ENCODE data around the gene ZCCHC2. TPM values are rescaled to one million over a fixed set of nuclear protein-coding genes. Genes with fewer than 3 reads are reported as not detected.

Gene ZCCHC2
- total RNA-seq, 2 donors from 2014 or later, result 14.4 to 16.9 TPM

DNA sequence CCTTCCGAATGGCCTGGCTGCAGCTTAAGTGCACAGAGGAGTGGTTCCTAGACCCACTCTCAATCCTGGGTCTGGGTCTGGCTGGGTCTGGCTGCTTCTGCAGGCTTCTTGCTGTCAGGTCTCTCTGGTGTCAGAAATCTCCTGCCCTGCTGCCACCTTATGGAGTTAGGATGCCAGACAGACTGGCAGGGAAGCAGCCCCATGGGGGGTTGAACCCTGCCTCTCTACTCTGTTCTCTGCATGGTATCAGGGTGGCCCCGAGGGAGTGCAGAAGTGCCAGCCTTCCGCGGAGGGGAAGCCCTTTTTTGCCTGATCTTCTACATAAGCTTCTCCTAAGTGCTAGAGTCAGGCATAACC is 89.4 kb downstream of the ZCCHC2 start:
- Mint-ChIP-seq H3K27me3 (ENCODE audit: insufficient read depth) (peaks cover 3% of the 10 kb centered on the region), H3K9me3 (no peaks in the 10 kb centered on the region), H3K27ac (no peak overlapping the region), H3K4me1 (peaks cover 13% of the 10 kb centered on the region), H3K4me3 (no peak overlapping the region), H3K36me3 (ENCODE audit: low read depth) (no peaks in the 10 kb centered on the region)
- no peaks in the 10 kb centered on the region for H3K27me3 ChIP-seq (ENCODE audit: control insufficient read depth, insufficient read depth, low read length, poor library complexity, severe bottlenecking)
- DNase-seq, result no peak
- TF ChIP-seq, protein P1, sequence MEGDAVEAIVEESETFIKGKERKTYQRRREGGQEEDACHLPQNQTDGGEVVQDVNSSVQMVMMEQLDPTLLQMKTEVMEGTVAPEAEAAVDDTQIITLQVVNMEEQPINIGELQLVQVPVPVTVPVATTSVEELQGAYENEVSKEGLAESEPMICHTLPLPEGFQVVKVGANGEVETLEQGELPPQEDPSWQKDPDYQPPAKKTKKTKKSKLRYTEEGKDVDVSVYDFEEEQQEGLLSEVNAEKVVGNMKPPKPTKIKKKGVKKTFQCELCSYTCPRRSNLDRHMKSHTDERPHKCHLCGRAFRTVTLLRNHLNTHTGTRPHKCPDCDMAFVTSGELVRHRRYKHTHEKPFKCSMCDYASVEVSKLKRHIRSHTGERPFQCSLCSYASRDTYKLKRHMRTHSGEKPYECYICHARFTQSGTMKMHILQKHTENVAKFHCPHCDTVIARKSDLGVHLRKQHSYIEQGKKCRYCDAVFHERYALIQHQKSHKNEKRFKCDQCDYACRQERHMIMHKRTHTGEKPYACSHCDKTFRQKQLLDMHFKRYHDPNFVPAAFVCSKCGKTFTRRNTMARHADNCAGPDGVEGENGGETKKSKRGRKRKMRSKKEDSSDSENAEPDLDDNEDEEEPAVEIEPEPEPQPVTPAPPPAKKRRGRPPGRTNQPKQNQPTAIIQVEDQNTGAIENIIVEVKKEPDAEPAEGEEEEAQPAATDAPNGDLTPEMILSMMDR (conservative IDR thresholded peaks at IDR 0.05), result no peak
- no peaks in the 10 kb centered on the region for H3K9me3 ChIP-seq (ENCODE audit: control insufficient read depth, low read length)
- H3K27ac ChIP-seq (ENCODE audit: low read depth, low read length), result no peak overlapping the region
- H3K9ac ChIP-seq (ENCODE audit: extremely low read depth, low read length, poor library complexity, severe bottlenecking), result no peak overlapping the region
- H3K36me3 ChIP-seq (ENCODE audit: control insufficient read depth, insufficient read depth, low read length), result no peaks in the 10 kb centered on the region
- WGBS, 2 experiments (ENCODE audit: insufficient coverage in 1 of 2, insufficient read length in 1 of 2), result 85 to 92% methylated on average over 4 of the region's 4 CpGs
- H3K4me1 ChIP-seq (ENCODE audit: control insufficient read depth, insufficient read depth, low read length), result peaks cover 6% of the 10 kb centered on the region
- H3K4me3 ChIP-seq (ENCODE audit: low read length), result no peak overlapping the region

DNA sequence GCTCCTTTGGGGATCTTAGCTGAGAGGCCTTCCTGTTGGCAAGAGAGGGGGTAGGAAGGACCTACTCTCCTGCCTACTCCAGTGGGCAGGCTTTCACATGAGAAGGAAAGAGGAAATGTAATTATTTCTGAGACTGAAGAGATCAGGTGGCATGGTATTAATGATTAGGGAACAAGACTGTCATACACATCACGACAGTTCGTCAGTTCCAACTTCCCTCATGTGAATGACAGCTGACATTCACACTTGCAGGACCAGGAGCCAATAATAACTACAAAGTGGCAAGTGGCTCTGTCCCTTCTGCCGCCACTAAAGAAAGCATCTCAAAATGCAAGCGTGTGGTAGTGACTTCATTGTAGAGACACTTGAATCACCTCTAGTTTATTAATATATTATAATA is 90.0 kb downstream of the ZCCHC2 start:
- H3K36me3 Mint-ChIP-seq (ENCODE audit: low read depth), result no peaks in the 10 kb centered on the region
- no peak overlapping the region for H3K9ac ChIP-seq (ENCODE audit: extremely low read depth, low read length, poor library complexity, severe bottlenecking)
- H3K27me3 Mint-ChIP-seq (ENCODE audit: insufficient read depth), result peaks cover 3% of the 10 kb centered on the region
- H3K9me3 Mint-ChIP-seq, result no peaks in the 10 kb centered on the region
- peaks cover 6% of the 10 kb centered on the region for H3K4me1 ChIP-seq (ENCODE audit: control insufficient read depth, insufficient read depth, low read length)
- WGBS, 2 experiments (ENCODE audit: insufficient coverage in 1 of 2, insufficient read length in 1 of 2), result 94% methylated on average over 3 of the region's 4 CpGs; no CpG with 5 or more reads in 1 of the 2 experiments
- H3K27me3 ChIP-seq (ENCODE audit: control insufficient read depth, insufficient read depth, low read length, poor library complexity, severe bottlenecking), result no peaks in the 10 kb centered on the region
- H3K36me3 ChIP-seq (ENCODE audit: control insufficient read depth, insufficient read depth, low read length), result no peaks in the 10 kb centered on the region
- H3K9me3 ChIP-seq (ENCODE audit: control insufficient read depth, low read length), result no peaks in the 10 kb centered on the region
- H3K27ac Mint-ChIP-seq, result no peak overlapping the region
- TF ChIP-seq, protein P1 (conservative IDR thresholded peaks at IDR 0.05), result no peak
- H3K4me3 ChIP-seq (ENCODE audit: low read length), result no peak overlapping the region
- H3K4me3 Mint-ChIP-seq, result no peak overlapping the region
- no peak overlapping the region for H3K27ac ChIP-seq (ENCODE audit: low read depth, low read length)
- DNase-seq, result no peak
- H3K4me1 Mint-ChIP-seq, result peaks cover 13% of the 10 kb centered on the region

DNA sequence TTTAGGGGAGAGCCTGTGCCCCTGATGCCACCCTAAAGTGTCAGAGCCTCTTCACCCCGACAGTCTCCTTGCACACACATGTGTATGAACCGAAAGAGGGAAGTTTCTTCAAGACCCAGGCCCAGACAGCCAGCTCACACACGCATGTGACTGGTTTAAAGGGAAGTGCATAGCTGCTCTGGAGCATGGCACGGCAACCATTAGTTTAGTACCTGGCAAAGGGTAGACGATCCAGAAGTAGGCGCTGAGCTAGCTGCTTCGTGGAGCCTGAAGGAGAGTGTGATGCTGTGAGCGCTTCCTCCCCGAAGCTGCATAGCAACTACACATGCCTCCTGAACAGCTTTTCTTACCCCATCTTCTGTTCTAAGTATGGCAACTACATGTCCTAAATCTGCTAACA is 91.7 kb downstream of the ZCCHC2 start:
- H3K9me3 ChIP-seq (ENCODE audit: control insufficient read depth, low read length), result no peaks in the 10 kb centered on the region
- peaks cover 13% of the 10 kb centered on the region for H3K4me1 Mint-ChIP-seq
- no peak overlapping the region for H3K4me3 ChIP-seq (ENCODE audit: low read length)
- no peaks in the 10 kb centered on the region for H3K36me3 Mint-ChIP-seq (ENCODE audit: low read depth)
- 83 to 97% methylated on average over 7 to 9 of the region's 9 CpGs for WGBS, 2 experiments (ENCODE audit: insufficient coverage in 1 of 2, insufficient read length in 1 of 2)
- H3K4me1 ChIP-seq (ENCODE audit: control insufficient read depth, insufficient read depth, low read length), result peaks cover 6% of the 10 kb centered on the region
- H3K27ac ChIP-seq (ENCODE audit: low read depth, low read length), result no peak overlapping the region
- H3K36me3 ChIP-seq (ENCODE audit: control insufficient read depth, insufficient read depth, low read length), result no peaks in the 10 kb centered on the region
- peaks cover 3% of the 10 kb centered on the region for H3K27me3 Mint-ChIP-seq (ENCODE audit: insufficient read depth)
- no peak overlapping the region for H3K27ac Mint-ChIP-seq
- TF ChIP-seq, protein P1 (conservative IDR thresholded peaks at IDR 0.05), result no peak
- no peaks in the 10 kb centered on the region for H3K27me3 ChIP-seq (ENCODE audit: control insufficient read depth, insufficient read depth, low read length, poor library complexity, severe bottlenecking)
- no peak overlapping the region for H3K9ac ChIP-seq (ENCODE audit: extremely low read depth, low read length, poor library complexity, severe bottlenecking)
- no peak for DNase-seq
- H3K9me3 Mint-ChIP-seq, result no peaks in the 10 kb centered on the region
- H3K4me3 Mint-ChIP-seq, result no peak overlapping the region

All from endodermal cell (in vitro differentiated cells).